Activated CD4-positive, CD25-positive, alpha-beta regulatory T cell treated with anti-CD3 and anti-CD28 coated beads, Interleukin-2, amount 50 U/mL, for 16 hours (primary cell): ENCODE data around the gene ATP5F1D.
A peak's percentile ranks its signal among the peaks of the same experiment; 100 is the strongest.

ENCODE experiments used
- DNase-seq: peaks from one replicate; pipeline ENCODE4 v3.0.0-alpha.2; 2020; ENCODE audit warnings: low read depth, low spot score

The ATP5F1D gene

DNA sequence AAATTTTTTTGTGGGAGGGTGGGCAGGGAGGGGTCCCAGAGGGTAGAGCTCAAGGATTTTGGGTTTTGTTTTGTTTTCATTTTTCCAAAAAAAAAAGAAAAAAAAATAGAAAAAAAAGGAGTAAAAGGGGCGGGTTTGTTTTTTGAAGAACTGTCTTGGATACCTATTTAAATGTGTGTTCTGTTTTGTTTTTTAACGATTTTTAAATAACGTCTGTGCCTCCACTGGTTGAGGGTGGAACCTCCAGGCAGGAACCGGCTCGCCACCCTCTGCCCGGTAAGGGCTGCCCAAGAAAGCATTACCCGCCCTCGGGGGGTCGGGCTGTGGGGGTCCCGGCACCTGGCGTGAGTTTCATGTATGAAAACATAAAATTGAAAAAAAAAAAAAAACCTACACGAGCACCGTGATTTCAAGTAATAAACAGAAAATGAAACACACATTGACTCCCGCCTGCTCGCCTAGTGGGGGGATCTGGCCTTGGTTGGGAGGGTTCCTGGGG is 17.2 kb downstream of the ATP5F1D start:
- DNase-seq = no peak

DNA sequence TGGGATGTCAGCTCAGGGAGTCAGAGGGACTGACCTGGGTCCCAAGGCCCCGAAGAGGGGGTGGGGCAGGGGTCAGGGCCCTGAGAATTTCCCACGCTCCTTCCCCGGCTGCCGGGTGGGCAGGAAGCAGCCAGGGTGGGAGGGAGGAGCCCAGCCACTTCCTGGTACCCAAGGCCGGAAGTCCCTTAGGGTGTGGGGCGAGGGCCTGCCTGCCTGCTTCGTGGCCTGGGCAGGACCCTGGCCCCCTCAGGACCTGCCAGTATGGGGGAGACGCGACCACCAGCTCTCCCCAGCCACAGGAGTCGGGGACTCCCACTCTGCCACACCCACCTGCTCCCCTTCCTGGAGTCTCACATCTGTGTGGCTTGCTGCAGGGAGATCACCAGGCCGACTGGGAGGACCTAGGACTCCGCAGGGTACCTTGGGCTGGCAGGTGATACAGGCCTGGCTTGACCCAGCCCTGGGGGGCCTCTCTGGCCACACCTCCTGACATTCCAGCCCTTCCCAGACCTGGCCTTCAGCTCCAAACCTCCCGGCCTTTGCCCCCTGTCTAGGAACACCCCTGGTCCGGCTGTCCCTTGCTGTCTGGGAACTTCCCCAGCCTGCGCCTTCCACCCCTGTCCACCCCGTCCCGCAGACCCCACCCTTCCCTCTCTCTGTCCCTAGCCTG is 17.8 kb downstream of the ATP5F1D start:
- DNase-seq = no peak

DNA sequence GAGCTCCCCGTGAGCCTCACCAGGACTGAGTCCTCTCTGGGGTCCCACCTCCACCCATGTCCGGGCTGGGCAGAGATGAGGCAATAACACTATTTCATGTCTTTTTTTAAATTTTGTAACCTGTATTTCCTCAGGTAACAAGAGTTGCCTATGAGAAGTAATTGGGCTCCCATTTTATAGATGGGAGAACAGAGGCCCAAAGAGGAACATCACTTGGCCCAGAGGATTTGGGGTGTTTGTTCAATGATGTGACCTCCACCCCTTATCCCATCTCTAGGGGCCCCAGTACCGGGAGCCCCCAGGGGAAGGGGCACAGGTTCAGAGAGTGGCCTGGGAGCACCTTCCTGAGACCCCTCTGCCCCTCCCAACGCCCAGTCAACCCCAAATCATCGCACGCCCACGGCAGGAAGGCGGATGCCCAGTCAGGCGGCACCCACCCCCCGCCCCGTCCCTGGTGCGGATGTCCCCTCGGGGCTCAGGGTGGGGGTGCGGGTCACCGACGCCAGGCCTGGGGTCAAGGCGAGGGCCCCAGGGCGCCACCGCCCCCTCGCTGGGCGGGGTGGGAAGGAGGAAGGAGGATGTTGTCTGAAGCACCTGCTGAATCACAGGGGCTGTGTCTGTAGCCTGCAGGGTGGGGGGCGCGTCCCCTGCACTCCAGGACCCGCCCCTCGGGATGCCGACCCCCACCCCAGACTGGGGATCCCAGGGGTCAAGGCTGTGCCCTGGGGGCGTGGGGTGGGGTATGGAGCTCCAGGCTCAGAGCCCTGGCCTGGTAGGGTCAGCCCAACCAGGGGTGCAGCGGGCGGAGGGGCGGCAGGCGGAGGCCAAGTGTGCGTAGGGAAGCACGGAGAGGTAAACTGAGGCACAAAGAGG is 18.6 kb downstream of the ATP5F1D start:
- DNase-seq = no peak

DNA sequence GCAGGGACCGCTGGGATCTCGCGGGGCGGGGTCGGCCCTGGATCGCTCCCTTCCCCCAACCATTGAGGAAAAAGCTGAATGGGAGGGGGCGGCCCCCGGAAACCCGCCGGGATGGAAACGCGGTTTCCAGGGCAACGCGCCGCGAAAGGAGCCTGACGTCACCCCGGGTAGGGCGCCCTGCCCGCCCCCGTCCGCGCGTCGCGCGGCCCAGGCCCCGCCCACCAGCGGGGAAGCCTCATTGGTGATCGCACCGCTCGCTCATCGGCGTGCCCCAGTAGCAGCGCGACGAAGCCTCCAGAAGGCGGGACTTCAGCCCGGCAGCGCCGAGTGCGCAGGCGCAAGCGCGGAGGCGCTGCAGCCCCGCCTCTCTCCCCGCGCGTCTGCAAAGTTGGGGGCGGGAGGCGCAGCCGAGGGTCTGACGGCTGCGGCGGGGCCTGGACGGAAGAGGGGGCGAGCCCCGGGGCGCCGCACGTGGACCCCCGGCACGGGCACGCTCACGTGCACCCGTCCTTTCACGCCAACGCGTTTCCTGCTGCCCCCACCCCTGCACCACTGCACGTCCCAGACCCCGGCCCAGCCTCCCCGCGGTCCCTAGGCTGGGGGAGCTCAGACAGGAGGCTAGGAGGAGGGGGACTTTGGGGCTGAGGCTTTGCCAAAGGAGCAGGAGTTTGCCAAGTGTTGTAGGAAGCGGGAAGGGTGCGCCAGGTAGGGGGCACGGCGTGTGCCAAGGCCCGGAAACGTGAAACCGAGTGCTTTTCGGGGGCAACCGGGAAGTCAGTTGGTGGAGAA is 19.4 kb downstream of the ATP5F1D start:
- DNase-seq = peak; percentile 93

DNA sequence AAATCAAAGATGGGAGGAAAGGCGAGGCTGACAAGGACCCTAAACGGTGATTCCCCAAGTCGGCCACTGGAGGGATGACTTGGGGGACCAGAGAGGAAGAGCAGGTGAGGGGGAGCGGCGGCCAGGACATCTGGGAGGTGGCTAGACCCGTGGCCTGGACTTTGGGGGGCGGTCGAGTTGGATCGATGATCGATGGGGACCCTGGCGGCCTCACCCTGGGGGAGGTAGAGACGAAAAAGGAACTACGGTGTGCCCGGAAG is 19.9 kb downstream of the ATP5F1D start:
- DNase-seq = no peak

DNA sequence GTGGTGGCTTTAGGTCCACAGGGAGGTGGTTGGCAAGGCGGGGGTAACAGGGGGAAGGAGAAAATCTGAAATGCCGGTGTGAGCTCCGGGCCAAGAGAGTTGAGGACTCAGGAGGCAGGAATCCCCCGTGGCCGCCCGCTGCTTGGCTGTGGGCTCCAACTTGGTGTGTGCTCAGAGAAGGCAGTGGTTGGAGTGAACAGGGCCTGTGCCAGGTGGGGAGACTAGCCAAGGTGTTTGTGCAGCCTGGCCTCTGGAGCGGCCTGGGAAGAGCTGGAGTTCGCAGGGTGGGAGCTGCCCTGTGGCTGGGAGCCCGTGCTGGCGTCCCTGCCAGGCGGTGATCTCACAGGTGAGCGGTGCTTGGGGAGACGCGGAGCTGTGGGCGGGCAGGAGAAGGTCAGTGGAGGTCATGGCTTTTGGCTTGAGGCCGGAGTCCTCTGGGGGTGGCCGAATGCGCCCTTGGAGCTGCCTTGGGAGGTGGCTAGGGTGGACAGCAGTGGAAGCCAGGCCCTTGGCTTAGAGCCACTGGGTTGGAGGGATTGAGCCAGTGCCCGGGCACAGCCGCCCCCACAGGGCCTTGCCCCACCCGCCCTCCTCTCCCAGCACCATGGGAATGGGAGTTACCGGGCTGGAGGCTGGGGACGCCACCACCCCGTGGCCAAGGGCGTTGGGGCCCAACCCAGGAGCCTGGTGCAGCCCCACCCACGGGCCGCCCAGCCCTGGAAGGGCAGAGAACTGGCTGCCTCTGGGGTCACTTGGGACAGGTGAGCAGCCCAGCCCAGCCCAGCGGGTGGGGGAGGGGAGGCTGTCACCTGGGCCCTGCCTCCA is 20.5 kb downstream of the ATP5F1D start:
- no peak for DNase-seq

DNA sequence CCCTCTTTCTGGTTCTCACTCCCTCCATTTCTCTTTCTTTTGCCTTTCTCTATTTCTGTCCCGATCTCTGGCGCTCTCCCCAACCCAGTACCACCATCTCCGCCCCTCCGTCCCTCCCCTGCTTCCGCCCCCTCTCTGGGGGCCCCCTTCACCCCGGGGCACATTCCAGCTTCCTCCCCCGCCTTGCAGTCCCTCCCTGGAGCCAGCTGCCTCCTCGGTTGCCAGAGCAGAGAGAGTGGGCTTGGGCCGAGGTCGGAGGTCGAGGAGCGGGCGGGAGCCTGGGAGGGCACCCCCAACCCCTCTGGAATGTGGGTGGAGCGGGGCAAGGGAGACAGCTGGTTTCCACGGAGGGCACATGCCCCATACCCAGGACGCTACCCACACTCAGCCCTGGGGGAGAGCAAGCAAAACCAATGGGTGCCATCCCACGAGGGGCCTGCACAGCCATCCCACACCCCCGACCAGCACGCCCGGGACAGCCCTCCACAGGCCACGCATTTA is 21.1 kb downstream of the ATP5F1D start:
- no peak for DNase-seq

DNA sequence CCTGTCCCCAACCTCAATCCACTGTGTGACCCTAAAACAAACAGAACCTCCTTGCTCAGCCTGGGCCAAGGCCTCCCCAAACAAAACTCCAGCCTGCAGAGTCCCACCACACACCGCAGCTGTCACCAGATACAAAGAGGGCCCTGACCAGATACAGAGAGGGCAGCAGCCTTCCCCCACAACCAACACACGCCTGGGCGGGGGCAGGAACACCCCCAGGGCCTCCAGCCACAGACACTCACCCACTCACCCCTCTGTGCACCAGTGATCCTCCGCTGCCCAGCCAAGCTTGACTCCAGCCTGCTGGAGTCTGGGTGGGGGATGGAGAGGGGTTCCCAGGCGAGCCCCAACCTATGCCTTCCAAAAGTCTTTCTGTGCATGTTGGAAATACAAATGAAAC is 21.6 kb downstream of the ATP5F1D start:
- DNase-seq = no peak

DNA sequence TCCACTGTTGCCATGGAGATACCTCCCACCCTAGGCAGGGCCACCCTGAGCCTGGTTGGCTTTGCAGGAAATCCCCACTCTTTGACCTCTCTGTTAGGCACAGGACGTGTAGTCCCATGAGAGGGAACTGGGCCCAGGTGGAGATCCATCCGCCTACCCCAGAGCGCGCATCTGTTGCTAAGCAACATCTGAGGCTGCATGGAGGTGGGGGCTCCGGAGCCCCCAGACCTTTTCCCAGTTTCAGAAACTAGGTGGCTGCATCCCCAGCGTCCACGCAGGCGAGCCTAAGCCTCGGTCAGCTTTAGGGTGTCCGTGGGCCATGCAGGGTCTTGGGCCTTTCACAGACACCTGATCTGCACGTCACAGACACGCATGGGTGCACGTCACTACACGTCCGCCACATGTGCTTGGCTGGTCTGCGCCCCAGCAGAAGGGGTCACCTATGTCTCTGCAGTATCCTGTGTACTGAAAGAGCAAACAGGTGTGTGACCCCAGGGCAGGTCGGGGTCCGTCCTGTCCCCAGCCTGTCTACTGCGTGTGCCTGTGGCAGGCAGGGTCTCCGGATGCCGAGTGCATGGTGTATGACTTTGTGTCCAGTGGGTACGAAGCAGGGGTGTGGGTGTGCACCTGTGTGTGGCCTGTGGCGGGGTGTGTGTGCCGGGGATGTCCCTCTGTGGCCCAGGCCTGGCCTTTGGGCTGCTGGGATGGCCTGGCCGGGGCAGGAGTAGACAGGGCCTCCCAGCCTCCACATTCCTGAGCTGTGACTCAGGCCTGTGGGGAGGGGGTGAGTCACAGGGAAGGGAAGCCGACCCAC is 23.5 kb downstream of the ATP5F1D start:
- no peak for DNase-seq

DNA sequence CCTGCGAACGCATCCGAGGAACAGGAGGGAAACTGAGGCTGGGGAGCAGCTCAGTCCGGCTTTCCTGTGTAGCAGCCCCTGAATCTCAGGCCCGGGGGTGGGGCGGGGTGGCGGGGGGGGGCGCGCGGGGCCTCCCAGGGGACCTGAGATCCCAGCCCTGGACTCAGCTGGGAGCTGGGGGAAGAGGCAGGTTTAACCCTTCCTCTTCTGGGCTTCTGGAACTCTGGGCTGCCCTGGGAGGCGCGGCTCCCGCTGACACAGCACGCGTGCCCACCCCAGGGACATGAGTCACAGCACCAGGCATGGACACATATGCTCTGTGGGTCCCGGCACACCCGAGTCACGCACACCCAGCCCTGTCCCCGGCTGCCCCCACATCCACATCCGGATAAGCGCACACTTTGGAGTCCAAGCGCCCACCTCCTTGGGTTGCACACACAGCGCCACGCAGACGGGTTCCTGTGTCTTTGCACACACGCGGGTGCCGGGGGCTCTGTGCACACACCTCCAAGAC is 24.1 kb downstream of the ATP5F1D start:
- no peak for DNase-seq

DNA sequence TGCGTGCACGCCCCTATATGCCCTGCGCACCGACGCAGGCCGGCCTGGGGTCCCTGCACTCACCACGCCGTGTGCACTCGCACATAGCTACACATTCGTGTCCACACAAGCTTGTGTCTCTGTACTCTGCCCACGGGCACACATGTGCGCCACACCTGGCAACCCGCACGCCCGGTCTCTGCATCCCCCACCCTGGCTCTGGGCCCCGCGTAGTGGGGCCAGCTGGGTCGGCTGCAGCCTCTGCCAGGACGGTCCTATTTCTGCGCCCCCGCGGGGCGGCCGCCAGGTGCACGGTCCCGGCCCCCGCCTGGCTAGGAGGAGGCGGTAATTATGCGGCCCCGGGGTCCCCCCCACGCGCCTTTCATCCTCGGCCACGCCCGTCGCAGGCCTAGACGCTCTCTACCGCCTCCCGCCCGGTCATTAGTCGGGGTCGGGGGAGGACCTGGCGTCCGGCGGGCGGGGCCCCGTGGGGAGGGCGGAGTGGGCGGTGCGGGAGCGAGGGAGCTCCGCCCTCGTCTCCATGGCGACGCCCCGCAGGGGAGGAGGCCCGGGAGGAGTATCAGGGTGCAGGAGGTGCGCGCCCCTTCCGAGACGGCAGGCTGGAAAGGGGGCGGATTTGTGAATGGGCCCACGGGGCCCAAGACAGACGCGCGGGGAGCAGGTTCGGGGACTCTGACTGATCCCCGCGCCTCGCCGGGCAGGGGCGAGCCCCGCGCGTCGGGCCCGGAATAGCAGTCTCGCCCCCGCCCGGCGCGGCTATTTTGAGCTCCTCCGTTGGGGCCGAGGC is 24.8 kb downstream of the ATP5F1D start:
- no peak for DNase-seq

DNA sequence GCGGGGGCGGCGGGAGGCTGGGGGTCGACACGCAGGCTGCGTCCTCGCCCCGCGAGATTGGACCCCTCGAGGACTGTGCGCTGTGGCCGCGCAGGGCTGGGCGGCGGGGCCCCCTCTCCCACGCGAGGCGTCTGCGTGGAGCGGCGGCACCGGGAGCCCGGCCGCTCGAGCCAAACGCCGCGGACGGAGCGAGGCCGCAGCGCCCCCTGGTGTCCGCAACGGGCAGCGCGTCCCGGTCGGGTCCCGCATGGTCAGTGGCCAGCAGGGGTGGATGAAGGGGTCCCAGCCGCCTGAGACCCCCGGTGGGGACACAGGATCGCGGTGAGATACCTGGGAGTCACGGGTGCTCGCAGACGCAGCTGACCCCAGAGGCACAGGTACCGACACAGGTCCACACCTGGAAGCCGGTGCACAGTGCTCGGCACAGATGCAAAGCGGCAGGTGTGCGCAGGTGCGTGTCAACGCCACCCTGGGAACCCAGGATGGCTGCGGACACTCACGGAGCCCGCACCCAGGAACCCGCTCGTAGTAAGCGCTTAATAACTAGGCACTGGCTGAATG is 25.4 kb downstream of the ATP5F1D start:
- DNase-seq = no peak

DNA sequence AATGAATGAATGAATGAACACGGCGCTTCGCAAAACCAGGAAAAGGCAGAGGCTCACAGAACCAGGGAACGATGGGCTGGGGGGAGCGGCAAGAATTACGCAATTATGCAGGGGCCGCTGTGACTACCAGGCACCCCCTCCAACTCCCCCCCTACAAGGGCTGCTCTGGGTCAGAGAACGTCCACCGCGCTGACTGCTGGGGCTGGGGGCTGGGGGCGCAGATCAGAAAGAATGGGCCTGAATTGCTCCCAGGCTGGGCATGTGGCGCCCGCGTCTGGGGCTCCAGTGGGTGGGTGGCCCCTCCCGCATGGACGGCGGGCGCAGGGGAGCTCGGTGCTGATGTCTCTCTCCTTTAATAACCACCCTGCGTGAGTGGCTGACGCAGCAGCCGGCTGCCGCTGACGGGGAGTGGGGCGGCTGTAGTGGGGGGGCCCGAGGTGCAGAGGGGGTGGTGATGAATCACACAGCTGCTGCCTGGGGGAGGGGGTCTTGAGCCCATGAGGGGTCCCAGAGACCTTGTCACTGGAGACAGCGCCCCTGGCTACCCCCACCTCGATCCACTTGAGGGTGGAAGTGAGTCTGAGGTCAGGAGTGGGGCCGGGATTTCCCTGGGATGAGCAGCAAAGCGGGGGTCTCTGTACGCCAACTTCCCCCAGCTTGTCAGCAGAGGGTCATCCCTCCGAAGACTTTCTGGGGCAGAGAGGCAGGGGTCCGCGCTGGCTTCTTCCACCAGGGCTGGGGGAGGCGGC is 26.1 kb downstream of the ATP5F1D start:
- no peak for DNase-seq

DNA sequence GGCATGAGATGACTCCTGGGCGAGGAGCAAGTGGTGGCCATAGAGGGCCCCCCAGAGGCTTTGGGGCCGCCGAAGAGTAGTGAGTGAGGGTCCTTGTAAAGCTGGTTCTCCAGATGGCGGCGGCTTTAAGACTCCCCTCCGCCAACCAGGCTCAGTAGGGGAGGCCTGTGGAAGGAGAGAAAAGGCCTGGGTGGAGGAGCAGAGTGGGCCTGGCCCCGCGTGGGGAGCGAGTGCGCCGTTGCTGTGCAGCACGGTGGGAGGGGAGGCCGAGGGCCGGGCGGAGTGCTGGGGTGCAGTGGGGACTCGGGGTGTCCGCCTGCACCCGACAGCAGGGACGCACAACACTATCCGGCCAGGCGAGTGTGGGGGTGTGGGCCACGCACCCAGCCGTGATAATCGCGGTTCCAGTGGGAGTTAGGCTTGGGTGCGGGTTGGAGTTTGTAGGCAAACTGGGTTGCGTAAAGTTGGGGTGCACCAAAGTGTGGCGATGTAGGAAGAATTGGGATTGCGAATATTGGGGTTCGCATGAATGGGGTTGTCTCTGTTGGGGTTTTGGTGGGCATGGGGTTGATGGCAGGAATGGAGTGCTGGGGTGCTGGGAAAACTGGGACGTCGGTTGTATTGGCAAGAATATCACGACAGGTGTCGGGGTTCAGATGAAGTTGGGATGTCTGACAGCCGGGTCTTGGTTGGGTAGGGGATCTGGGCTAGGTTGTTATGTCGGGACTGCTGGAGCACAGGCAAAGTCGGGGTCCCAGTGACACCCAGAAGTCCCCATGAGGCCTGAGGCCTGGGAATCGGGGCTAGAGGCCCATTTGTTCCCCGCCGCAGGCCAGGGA is 26.9 kb downstream of the ATP5F1D start:
- DNase-seq = no peak

DNA sequence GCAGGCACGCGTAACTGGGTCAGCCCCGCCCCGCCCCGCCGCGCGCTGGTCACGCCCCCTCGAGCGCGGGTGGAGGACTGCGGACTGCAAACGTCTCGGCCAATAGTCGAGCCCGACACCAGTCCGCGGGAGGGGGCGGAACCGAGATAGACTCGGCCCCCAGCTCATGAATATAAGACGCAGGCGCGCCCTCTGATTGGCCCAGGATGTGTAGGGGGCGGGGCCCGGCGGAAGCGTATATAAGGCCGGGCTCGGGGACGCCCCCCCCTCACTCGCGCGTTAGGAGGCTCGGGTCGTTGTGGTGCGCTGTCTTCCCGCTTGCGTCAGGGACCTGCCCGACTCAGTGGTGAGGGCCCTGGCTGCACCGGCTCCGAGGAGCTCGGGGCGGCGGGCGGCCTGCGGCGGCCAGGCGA is 27.5 kb downstream of the ATP5F1D start, which contains the start of gene CIRBP:
CIRBP (plus strand) TSS at position 268 of the 413 bp plus-strand sequence. CDS start 1,602 bp downstream, outside the sequence.
- DNase-seq = peak; percentile 99

DNA sequence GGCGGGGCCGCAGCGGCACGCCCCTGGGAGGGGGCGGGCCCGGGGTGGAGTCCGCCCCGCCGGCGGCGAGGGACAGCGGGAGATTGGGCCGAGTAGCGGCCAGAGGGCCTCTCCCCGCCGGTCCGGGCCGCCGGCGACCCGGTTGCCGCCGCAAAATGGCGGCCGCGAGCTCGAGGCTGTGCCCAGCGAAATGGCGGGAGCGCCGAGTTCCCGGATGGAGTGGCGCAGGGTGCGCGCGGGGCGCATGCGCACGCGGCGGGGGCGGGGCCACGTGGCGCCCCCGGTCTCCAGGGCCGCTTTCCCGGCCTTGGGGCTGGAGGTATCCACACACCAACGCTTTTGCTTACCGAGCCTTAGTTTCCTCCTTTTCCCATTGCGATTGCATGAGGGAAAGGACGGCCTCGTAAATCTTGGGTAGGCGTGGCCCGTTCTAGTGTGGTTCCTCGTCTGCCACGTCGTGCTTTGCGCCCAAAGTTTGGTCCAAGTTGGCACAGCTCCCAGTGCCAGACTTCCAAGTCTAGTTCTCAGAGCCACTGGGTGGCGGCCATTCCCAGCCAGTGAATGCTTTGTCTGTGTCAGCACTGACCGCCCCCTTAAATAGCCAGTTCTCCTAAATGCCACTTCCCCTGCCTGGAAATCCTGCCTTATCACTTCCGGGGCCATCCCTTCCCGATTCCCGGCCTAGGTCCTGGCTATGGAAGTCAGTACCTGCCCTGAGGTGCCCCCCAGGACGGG is 28.1 kb downstream of the ATP5F1D start:
- peak; percentile 79 for DNase-seq
